GF-D8 (cell line): Measurements from ENCODE around the gene PHLDB3.
"Not testable (repeated sequence)": the region's sequence is repeated elsewhere in the genome, so short reads cannot be mapped to it uniquely, and the experiment has no call there.

Experiments used
- DNase-seq: peaks from one replicate; lab custom pipeline; 2025; lab: John Stamatoyannopoulos, UW

PHLDB3 gene

GRCh38 chr19:43444531-43445287 is 59.8 kb downstream of the PHLDB3 start:
- DNase-seq, result no peak

- DNase-seq, result not testable (repeated sequence)
These were observed 60.5 kb downstream of the PHLDB3 start for GRCh38 chr19:43444091-43444490.

- no peak for DNase-seq
These were observed 62.8 kb downstream of the PHLDB3 start for GRCh38 chr19:43441716-43442115.

- no peak for DNase-seq
These were observed 64.9 kb downstream of the PHLDB3 start for GRCh38 chr19:43439709-43440063.

- DNase-seq, result no peak
These were observed 65.4 kb downstream of the PHLDB3 start for GRCh38 chr19:43439032-43439708.

- DNase-seq, result no peak
These were observed 66.1 kb downstream of the PHLDB3 start for GRCh38 chr19:43438291-43439031.

GRCh38 chr19:43437712-43438111 is 66.8 kb downstream of the PHLDB3 start:
- DNase-seq, result no peak

GRCh38 chr19:43437284-43437683 is 67.3 kb downstream of the PHLDB3 start:
- not testable (repeated sequence) for DNase-seq

GRCh38 chr19:43435775-43436174 is 68.8 kb downstream of the PHLDB3 start:
- no peak for DNase-seq

- no peak for DNase-seq
These were observed 70.9 kb downstream of the PHLDB3 start for GRCh38 chr19:43433689-43434088.

GRCh38 chr19:43433358-43433673 is 71.2 kb downstream of the PHLDB3 start:
- DNase-seq, result no peak

- DNase-seq, result no peak
These were observed 73.6 kb downstream of the PHLDB3 start for GRCh38 chr19:43430976-43431375.

GRCh38 chr19:43430142-43430710 is 74.3 kb downstream of the PHLDB3 start:
- no peak for DNase-seq

GRCh38 chr19:43429395-43429794 is 75.2 kb downstream of the PHLDB3 start:
- DNase-seq, result no peak

- DNase-seq, result no peak
These were observed 78.8 kb downstream of the PHLDB3 start for GRCh38 chr19:43425567-43426392.
